Stromal cell of bone marrow (primary cell): ENCODE results near the gene CACNA1C.

Source experiments
- DNase-seq: peaks from one replicate; pipeline ENCODE4 v3.0.0-alpha.2; 2012; ENCODE audit warnings: low read depth

The CACNA1C gene

DNA sequence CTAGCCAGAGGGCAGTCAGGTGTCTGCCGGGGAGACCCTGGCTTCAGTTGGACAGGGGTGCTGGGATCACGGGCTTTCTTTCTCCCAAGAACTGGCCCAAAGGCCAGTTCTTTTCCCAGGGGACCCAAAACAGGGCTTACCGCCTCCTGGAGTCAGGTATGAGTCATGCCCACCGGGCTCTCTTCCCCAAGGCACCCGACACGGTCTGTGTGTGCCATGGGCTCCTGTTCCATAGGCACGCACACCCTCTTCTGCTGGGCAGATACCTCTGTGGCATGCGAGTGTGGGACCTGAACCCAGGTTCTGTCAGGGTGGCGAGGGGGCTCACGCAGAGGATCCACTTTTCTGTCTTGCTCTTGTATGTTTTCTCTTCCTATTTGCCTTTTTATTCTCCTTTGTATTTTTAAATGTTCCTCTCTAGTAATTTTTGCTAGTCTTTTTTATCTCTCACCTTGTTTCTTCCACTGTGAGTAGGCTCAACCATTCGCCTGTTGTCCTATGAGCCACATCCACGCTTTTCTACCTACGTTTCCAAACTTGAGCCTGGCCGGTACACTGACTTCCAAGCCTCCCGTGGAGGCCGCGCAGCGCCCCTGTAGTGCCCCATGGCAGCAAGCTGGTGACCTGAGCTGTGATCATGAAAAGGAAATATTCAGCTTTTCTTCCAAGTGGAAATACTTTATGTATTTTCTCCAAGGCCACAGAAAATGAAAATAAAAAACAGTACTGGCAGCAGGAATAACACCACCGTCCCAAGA, 362.2 kb downstream of the CACNA1C start:
- no peak for DNase-seq

DNA sequence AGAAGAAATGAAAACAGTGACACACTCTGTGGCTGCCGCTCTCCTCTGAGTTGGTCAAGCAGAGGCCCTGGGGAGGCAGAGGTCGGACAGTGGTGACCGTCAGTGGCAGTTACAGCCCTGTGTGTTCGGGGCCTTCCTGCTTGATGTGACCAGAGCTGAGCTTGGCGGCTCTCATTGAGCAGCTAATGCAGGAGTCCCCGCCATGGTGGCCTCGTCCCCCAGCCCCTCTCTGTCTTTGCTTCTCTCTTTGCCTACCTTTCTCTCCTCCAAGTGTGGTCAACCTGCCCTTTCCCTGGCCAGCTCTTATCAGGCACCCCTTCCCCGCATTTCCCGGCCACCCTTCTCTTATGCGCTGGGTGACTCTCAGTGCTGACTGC, 362.8 kb downstream of the CACNA1C start:
- DNase-seq: no peak

DNA sequence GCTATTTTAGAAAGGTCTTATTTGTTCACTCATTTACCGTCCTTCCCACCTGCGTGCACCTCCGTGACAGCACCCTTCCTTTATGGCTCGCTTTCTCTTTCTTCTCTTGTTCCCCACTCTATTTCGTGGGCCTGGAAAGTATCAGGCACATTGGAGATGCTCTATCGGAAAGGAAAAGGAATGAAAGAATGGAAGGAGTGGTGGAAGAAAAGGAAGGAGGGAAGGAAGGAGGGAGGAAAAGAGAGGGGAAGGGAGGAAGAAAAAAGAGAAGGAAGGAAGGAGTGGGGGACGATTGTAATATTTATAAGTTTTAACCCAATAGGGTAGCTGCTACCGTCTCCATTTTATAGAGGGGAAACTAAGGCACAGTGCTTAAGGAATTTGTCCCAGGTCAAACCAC, 363.4 kb downstream of the CACNA1C start:
- no peak for DNase-seq

DNA sequence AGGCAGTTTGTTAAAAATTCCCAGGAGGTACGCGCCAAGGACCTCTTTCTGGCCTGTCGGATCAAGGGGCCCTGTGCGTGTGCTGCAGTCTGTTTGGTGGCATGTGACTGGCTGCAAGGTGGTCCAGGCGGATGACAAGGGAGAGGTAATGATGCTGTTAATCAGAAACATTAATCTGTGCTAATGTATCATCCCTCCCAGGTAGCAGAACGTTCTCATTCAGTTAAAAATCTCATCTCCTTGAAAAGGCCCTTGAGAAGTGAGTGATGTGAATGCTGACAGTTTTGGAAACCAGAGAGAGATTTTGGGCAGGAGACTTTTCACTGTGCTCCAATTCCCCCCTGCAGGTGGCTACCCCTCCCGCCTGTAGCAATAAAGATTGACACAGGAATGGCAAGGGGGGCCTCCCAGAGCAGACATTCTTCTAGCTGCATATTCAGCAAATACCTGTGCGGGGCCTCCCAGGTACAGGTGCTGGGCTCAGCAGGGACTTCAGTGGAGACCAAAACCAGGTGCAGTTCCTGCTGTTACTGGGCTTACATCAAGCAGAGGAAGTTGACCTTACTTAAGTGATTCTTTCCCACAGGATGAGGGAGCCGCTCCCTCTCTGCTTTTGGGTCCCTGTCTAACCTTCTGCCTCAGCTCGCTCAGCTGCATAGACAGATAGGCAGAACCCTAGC, 364.8 kb downstream of the CACNA1C start:
- DNase-seq: no peak

DNA sequence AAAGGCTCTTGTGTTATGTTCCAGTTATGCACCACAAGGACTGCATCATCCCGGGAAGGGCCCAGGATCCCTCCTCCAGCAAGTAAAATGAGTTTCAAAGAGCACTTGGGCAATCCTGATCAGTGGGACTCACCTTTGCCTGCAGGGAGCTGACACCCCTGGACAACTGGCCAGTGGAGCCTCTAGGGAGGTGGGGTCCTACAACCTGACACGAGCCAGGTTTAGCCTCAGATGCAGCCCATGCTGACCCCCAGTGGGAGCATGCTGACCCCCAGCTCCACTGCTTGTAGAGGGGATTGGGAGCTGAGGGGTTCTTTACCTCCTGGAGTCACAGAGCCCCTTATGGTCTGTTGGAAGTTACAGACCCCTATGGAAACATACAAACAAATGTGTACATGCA, 365.8 kb downstream of the CACNA1C start:
- DNase-seq: no peak

DNA sequence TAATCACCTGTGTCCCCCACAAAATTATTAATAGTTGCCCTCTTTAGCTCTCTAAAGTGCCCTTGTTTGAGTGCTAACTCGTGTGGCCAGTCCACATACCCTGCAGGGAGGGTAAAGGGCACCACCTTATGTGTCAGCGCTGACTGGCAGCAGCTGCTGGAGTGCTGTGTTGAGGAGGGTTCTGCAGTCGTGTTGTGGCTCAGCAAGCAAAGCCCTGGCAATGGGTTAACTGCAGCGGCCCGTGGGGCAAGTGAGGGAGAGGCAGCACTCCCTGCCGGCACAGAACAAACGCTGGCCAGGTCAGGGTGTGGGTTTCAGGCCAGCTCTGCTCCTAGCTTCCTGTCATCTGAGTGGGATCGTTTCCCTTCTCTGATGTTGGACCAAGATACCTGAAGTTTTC, 369.8 kb downstream of the CACNA1C start:
- no peak for DNase-seq

DNA sequence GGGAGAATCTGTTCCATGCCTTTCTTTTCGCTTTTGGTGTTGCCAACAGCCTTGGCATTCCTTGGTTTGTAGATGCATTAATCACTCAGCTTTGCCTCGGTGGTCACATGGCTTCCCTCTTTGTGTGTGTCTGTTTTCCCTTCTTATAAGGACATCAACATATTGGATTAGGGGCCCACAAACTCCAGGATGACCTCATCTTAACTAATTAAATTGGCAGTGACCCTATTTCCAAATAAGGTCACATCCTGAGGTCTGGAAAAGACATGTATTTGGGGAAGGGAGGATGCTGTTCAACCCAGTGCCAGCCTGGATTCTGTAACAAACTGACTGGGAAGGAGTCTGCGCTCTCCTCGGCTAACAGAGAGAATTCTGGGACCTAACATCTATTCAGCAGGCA, 376.2 kb downstream of the CACNA1C start:
- no peak for DNase-seq

DNA sequence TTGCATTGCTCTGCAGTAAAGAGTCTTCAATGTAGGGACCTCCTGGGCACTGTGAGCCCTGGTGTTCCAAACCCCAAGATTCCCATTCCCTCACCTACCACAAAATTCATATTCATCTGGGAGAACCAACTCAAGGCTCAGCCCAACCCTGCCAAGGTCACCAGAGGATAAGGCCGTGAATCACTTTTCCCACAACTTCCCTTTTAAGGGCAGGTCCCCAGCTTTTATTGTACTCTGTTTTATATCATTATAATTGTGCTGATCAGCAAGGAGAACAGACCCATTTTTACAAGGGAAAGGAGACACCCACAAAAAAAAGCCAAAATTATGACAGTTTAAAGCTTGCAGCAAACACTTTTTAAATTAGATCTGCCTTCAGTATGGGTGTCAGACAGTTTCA, 379.0 kb downstream of the CACNA1C start:
- DNase-seq: peak; percentile 58

DNA sequence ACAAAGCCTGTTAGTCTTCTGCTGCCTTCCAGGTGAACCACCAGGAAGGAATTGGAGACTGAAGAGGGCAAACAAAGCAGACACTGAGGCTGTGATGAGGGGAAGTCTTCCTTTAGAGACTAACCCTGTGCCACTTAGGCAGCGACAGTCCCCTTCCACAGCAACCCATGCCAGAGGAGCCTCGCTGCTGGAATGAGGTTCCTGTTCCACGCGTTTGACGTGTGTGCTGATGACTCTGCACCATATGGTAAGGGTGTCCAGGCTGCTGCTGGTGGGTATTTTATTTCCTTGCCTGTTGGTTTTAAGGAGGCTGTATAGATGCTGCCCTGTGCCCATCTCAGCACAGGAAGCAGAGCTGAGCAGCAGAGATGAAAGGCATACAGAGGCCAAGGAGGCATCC, 380.1 kb downstream of the CACNA1C start:
- DNase-seq: no peak

DNA sequence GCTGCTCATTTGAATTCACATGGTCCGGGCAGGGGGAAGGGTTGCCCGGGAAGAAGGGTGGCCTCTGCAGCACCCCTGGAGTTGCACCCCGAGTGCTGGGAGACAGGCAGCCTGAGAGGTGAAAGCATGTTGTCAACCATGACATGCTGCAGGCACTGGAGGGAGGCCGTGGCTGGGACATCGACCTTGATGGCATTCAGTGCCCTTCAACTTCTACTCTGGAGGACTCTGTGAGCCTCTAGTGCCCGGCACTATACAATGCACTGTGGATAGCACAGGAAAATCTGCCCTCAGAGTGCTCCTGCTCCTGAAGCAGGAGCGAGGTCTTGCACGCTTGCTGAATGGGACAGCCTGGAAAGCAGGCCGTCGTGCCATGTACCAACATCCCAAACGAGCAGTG, 382.7 kb downstream of the CACNA1C start:
- DNase-seq: no peak

DNA sequence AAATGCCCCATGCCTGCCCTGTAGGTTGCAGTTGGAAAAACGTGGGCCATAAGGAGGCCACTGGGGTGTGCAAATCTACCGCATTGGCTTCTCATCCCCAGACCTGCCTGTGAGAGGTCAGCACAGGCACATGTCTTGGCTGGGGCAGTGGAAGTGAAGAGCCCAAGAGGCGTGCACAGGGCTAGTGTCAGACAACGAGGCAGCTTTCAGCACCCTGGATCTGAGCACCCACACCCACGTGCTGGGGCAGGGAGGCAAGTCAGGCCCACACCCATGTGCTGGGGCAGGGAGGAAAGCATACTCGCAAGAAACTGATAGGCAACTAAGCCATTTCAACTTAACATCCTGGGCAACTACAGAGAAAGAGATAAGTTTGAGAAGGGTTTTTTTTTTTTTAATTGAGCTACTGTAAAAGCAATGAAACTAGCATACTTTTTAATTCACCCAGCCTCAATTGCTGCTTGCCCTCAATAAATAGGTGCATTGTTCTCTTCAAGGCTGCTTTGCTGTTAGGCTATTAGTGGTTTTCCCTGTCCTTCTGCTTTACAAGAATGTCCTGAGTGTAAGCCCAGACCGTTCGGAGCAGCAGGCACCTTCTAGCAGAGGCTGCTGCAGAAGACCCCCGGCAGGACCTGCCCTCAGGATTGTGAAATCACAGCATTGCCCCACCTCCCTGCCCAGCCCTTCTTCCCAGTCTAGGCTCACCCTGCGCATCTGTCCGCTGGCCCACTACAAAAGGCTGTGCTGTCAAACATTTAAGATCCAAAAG, 386.7 kb downstream of the CACNA1C start:
- DNase-seq: no peak

DNA sequence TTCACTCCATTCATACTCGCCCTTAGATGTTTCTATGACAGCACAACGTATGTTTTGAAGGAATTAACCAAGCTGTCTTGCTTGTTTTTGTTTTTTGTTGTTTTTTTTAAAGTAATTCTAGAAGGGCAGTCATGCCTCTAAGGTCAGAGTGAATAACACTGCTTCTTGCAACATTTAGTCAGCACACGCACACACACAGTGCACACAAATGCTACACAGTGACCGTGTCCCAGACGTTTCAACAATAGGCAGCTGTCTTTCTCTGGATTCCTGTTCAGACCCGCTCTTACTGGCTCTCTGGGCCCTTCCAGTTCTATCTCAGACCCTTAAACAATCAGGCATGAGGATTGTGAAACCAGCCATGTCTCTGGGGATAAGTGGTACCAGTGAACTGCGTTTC, 391.0 kb downstream of the CACNA1C start:
- DNase-seq: no peak

DNA sequence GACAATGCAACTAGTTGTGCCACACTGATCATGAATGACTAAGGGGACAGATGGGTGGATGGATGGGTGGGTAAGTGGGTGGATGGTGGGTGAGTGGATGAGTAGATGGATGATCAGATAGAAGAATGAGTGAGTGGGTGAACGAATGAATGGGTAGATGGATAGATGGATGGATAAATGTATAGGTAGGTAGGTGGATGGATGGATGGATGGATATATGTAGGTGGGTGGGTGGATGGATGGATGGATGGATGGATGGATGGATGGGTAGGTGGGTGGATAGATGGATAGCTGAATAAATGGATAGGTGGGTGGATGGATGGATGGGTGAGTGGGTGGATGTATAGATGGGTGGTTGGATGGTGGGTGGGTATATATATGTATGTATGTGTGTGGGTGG, 393.2 kb downstream of the CACNA1C start:
- no peak for DNase-seq

DNA sequence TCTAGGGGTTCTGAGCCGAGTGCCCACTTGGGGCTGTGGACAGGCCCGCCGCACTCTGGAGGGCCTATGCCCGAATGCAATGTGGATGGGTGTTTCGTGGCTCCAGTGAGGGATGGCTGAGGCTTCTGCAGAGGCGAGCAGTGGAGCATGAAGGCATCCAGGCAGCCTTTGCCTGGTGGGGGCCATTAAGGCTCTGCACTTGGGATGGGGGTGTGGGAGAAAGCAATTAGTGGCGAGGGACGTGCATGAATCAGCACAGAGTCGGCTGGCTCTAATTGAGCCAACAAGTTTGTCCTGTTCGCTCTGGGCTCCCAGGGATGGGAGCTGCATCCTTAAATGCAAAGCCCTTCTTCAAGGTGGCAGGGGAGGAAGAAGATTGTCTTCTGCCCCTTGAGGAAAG, 395.1 kb downstream of the CACNA1C start:
- no peak for DNase-seq

DNA sequence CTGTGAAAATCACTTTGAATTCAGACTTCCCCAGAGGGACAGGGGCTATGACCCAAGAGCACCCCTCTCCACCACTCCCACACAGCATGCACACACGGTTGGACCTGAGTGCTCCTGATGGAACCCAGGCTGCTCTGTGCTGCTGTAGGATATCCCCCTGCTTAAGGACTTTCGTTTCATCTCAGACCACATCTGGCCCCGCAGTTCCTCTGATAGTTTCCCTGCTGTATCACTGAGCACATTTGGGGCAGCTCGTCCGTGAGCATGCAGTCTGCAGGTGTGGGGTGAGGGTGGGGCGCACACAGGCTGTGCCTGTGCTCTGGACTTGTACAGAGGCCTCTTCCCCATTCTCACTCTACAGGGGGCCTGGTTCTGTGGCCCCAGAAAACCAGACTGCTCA, 396.8 kb downstream of the CACNA1C start:
- DNase-seq: no peak

DNA sequence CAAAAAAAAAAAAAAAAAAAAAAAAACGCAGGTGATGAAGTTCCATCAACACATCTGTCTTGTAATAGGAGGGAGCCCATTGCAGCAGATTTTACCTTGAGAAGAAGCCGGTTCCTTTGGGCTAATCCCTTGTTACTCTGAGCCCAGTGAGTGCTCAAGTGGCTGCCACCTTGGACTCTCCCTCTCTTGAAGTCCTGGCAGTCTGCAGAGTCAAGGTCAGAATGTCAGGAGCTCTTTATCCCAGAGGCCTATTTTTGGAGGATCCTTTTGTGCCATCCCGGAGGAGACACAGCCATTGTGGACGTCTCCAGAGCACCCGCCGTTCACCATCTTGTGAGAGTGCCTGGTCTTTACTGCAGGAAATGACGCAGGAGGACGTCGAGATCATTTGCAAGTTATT, 397.8 kb downstream of the CACNA1C start:
- DNase-seq: no peak

DNA sequence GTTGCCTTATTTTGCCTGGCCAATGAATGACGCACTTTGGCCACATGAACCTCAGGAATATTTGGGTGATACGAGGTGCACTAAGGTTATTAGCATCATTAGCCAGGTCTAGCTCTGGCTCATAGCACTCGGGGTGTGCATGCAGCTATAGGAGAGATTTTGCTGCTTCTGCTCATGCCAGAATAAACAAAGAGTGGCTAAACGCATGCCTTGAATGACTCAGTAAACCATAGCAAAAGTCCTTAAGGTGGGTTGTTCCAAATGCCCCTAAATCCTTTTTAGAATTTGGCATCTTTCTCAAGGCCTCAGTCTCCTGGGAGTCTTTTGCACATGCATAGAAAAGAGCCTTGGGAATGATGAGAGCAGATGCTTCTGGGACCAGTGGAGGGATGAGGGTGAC, 398.2 kb downstream of the CACNA1C start:
- DNase-seq: no peak

DNA sequence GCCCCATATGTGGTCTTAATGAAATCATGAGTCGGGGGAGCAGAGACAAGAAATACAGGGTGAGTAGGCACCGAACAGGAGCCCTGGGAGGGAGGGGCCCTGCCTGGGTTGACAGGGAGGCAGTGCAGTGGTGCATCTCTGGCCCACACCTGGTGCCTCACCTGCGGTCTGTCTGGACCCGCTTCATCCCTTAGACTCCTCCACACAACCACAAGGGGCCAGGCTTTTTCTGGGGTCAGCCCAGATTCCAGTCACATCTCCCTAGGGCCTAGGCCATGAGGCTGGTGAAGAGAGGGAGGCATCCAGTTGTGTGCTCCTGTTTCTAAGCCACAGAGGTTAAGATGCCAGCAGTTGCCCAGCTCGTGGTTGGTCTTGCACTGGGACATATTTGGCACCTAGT, 398.7 kb downstream of the CACNA1C start:
- DNase-seq: no peak

DNA sequence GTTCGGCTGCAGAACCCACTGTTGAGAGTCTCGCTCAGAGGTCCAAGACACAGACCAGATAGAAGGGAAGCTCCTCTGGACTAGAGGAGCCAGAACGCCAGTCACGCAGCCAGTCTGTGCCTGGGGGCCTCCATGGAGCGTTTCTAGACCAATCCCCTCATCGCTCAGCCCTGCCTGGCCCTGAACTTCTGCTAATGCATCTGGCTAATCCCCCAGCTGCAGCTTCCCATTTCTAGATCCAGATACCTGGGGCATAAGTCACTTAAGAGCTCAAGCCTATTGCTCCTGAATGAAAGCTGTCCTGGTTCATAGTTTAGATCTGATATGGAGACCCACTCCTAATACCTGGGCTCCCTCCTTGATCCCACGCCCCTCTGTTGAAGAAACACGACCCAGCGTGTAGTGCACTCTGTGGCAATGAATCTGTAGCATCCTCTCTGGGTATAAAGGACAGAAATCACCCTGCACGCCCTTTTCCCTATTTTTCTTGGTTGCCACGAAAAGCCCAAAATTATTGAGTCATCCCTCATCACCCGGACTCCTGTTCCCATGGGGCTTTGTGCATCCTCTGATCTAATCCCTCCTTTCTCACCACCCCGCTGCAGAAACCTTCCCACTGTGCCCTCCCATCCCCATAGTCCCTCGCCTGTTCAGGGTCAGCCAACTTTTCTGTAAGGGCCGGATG, 400.4 kb downstream of the CACNA1C start:
- DNase-seq: peak; percentile 42

DNA sequence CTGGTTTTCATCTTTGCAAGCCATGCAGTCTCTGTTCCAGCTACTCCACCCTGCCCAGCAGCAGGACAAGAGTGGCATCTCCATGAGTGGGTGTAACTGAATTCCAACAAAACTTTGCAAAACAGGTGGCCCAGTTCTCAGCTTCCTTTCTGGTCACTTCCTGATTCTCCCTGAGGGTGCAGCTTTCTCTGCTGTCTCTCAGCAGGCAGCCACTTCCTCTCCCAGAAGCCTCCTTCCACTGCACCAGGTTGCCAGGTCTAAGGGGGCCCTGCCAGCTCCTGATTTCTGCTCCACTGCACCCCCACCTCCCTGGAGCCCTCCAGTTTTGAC, 400.9 kb downstream of the CACNA1C start:
- DNase-seq: no peak

DNA sequence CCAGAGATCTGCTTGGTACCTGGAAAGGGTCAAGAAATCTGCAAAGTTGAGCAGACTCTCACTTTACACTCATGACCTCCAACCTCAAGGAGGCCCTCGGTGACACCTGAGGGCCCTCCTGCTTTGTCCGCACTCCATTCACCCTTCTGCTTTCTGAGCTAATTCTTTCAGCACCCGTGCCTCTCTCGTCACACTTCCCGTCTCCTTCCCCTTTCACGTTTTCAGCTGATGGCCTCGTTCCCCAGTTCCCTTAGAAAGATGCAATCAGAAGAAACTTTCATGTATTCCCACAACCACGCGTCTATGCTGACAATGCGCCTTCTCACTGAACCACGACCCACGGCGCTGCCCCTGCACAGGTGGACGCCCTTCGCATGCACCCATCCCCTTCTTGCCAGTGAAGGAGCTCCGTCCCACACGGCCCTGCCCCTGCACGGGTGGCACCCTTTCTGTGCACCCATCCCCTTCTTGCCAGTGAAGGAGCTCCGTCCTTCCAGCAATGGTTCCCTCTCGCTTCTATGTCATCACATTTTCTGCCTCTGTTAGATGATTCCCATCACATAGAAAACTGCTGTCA, 401.9 kb downstream of the CACNA1C start:
- DNase-seq: no peak

DNA sequence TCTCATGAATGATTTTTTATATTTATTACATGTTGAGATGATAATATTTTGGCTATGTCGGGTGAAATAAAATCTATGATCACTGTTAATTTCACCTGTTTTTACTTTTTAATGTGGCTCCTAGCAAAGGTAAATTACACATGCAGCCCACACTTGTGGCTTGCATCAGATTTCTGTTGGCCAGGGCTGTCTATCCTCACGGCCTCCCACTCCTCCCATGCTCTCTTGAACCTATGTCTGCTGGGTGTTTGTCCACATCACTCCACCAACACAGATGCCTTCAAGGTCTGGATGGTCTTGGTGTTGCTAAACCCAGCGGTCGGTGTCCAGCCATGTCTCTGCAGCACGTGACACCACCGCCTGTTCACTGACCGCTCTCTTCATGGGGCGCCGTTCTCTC, 402.6 kb downstream of the CACNA1C start:
- no peak for DNase-seq
